Loucy (cell line): Measurements from ENCODE around the gene SCFD2.
A peak's percentile ranks its signal among the peaks of the same experiment; 100 is the strongest.

Source experiments
- H2AFZ ChIP-seq: fragments of 200-600 bp; sonication (generic); 2 replicates; pipeline ENCODE4 v1.6.0; 2016; ENCODE audit warnings: antibody characterized with exemption, mild to moderate bottlenecking, low read length, moderate library complexity
- H3F3A ChIP-seq: fragments of 200-600 bp; 2 replicates; pipeline ENCODE4 v1.6.0; 2016; ENCODE audit warnings: antibody characterized with exemption, low read depth, mild to moderate bottlenecking
- H3K27me3 ChIP-seq: fragments of 200-600 bp; sonication (generic); 2 replicates; pipeline ENCODE4 v1.6.1; 2014; ENCODE audit warnings: low read length, mild to moderate bottlenecking; ENCODE audit not compliant: insufficient read depth, poor library complexity, severe bottlenecking
- H3K36me3 ChIP-seq: fragments of 200-600 bp; sonication (generic); 2 replicates; pipeline ENCODE4 v1.6.1; 2016; ENCODE audit warnings: low read length; ENCODE audit not compliant: insufficient read depth
- H3K4me1 ChIP-seq: fragments of 200-600 bp; sonication (generic); 2 replicates; pipeline ENCODE4 v1.5.1; 2014; ENCODE audit warnings: low read length, mild to moderate bottlenecking; ENCODE audit not compliant: insufficient read depth, poor library complexity, severe bottlenecking
- H3K4me2 ChIP-seq: fragments of 200-600 bp; sonication (generic); 2 replicates; pipeline ENCODE4 v1.6.0; 2014; ENCODE audit warnings: antibody characterized with exemption, low read length, low read depth, mild to moderate bottlenecking; ENCODE audit not compliant: poor library complexity, severe bottlenecking
- H3K4me3 ChIP-seq: fragments of 200-600 bp; sonication (generic); 2 replicates; pipeline ENCODE4 v1.5.1; 2014; ENCODE audit warnings: low read length, mild to moderate bottlenecking, mixed read lengths; ENCODE audit not compliant: poor library complexity, severe bottlenecking
- H3K79me2 ChIP-seq: fragments of 200-600 bp; sonication (generic); 2 replicates; pipeline ENCODE4 v1.6.1; 2014; ENCODE audit warnings: low read length; ENCODE audit not compliant: insufficient read depth
- H3K9ac ChIP-seq: fragments of 200-600 bp; sonication (generic); 2 replicates; pipeline ENCODE4 v1.6.0; 2014; ENCODE audit warnings: mild to moderate bottlenecking, low read depth, low read length, moderate library complexity; ENCODE audit not compliant: poor library complexity, severe bottlenecking
- H3K9me2 ChIP-seq: fragments of 200-600 bp; sonication (generic); replicated peaks from 2 replicates; pipeline ENCODE4 v1.6.1; 2016; ENCODE audit warnings: low read depth, low read length, mixed read lengths
- H3K9me3 ChIP-seq: fragments of 200-600 bp; sonication (generic); 2 replicates; pipeline ENCODE4 v1.6.1; 2014; ENCODE audit warnings: mild to moderate bottlenecking, antibody characterized with exemption, low read length, low read depth; ENCODE audit not compliant: insufficient read depth
- H4K20me1 ChIP-seq: fragments of 200-600 bp; sonication (generic); 2 replicates; pipeline ENCODE4 v1.6.0; 2014; ENCODE audit warnings: antibody characterized with exemption, low read length, mild to moderate bottlenecking; ENCODE audit not compliant: insufficient read depth, poor library complexity, severe bottlenecking
- EZH2phosphoT487 ChIP-seq: fragments of 200-600 bp; IDR thresholded peaks from 2 replicates; pipeline ENCODE4 v1.6.1; 2018; ENCODE audit warnings: antibody characterized with exemption, mild to moderate bottlenecking, moderate library complexity, borderline replicate concordance
- TF ChIP-seq, protein P1 (sequence below): fragments of 200-600 bp; sonication (generic); conservative IDR thresholded peaks from 2 replicates; pipeline ENCODE4 v1.5.1; 2014; ENCODE audit warnings: mild to moderate bottlenecking, antibody characterized with exemption, low read length

The SCFD2 gene

DNA sequence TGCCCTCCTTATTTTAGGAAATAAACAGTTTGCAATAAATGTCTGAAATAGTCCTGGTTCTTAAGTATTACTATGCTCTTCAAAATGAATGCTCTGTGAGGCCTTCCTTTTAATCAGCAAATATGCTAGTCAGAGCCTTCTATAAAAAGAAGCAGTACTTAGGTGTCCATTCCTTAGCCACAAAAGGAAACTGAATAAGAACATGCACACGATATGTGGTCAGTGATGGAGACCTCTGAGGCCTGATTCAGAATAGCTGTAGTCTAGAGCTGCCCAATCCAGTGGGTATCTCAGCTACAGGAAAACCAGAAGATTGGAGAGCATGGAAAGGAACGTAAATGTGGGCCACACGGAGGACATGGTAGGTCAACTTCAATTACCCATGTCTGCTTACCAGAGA, 361.9 kb downstream of the SCFD2 start:
- H3K4me3 ChIP-seq: no peak overlapping the region
- no peaks in the 10 kb centered on the region for H3K9me2 ChIP-seq
- no peaks in the 10 kb centered on the region for H3K9me3 ChIP-seq
- H3K36me3 ChIP-seq: no peaks in the 10 kb centered on the region
- H3F3A ChIP-seq: no peaks in the 10 kb centered on the region
- peak overlapping the region; percentile 30 for H3K4me2 ChIP-seq
- H3K27me3 ChIP-seq: no peaks in the 10 kb centered on the region
- no peak for TF ChIP-seq EZH2phosphoT487
- TF ChIP-seq, protein P1, sequence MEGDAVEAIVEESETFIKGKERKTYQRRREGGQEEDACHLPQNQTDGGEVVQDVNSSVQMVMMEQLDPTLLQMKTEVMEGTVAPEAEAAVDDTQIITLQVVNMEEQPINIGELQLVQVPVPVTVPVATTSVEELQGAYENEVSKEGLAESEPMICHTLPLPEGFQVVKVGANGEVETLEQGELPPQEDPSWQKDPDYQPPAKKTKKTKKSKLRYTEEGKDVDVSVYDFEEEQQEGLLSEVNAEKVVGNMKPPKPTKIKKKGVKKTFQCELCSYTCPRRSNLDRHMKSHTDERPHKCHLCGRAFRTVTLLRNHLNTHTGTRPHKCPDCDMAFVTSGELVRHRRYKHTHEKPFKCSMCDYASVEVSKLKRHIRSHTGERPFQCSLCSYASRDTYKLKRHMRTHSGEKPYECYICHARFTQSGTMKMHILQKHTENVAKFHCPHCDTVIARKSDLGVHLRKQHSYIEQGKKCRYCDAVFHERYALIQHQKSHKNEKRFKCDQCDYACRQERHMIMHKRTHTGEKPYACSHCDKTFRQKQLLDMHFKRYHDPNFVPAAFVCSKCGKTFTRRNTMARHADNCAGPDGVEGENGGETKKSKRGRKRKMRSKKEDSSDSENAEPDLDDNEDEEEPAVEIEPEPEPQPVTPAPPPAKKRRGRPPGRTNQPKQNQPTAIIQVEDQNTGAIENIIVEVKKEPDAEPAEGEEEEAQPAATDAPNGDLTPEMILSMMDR: no peak
- no peaks in the 10 kb centered on the region for H3K79me2 ChIP-seq
- no peak overlapping the region for H3K9ac ChIP-seq
- H3K4me1 ChIP-seq: peaks cover 37% of the 10 kb centered on the region
- no peaks in the 10 kb centered on the region for H4K20me1 ChIP-seq
- no peak overlapping the region for H2AFZ ChIP-seq

- no peaks in the 10 kb centered on the region for H4K20me1 ChIP-seq
- H3K79me2 ChIP-seq: no peaks in the 10 kb centered on the region
- H2AFZ ChIP-seq: no peak overlapping the region
- TF ChIP-seq, protein P1: no peak
- TF ChIP-seq EZH2phosphoT487: no peak
- no peak overlapping the region for H3K4me3 ChIP-seq
- peaks cover 24% of the 10 kb centered on the region for H3K4me1 ChIP-seq
- no peak overlapping the region for H3K4me2 ChIP-seq
- no peaks in the 10 kb centered on the region for H3K27me3 ChIP-seq
- no peaks in the 10 kb centered on the region for H3K9me3 ChIP-seq
- no peaks in the 10 kb centered on the region for H3K9me2 ChIP-seq
- H3K36me3 ChIP-seq: no peaks in the 10 kb centered on the region
- H3K9ac ChIP-seq: no peak overlapping the region
- H3F3A ChIP-seq: no peaks in the 10 kb centered on the region
Measured at GRCh38 chr4:53000560-53000959, 365.3 kb downstream of the SCFD2 start.

GRCh38 chr4:52999626-53000025, 366.2 kb downstream of the SCFD2 start:
- Histone ChIP-seq H3K36me3 (no peaks in the 10 kb centered on the region), H3K27me3 (no peaks in the 10 kb centered on the region), H3F3A (no peaks in the 10 kb centered on the region), H2AFZ (no peak overlapping the region), H3K4me1 (peaks cover 24% of the 10 kb centered on the region), H3K9me2 (no peaks in the 10 kb centered on the region), H3K4me3 (no peak overlapping the region), H3K9me3 (no peaks in the 10 kb centered on the region), H4K20me1 (no peaks in the 10 kb centered on the region), H3K79me2 (no peaks in the 10 kb centered on the region), H3K9ac (no peak overlapping the region), H3K4me2 (no peak overlapping the region)
- no peak for TF ChIP-seq EZH2phosphoT487
- TF ChIP-seq, protein P1: no peak
